OCI-LY3 (cell line): ENCODE results near the gene PIP5K1B.

Experiments used
- EZH2phosphoT487 ChIP-seq: fragments of 200-600 bp; shearing (Covaris generic); IDR thresholded peaks from 2 replicates; pipeline ENCODE4 v1.6.1; 2018; ENCODE audit warnings: antibody characterized with exemption, mixed run types, low read depth
- TF ChIP-seq, protein P1 (sequence below): fragments of 200-600, 300-600 bp; sonication (generic); IDR thresholded peaks from 2 replicates; pipeline ENCODE4 v1.5.1; 2014; ENCODE audit warnings: antibody characterized with exemption, low read length, low read depth

DNA sequence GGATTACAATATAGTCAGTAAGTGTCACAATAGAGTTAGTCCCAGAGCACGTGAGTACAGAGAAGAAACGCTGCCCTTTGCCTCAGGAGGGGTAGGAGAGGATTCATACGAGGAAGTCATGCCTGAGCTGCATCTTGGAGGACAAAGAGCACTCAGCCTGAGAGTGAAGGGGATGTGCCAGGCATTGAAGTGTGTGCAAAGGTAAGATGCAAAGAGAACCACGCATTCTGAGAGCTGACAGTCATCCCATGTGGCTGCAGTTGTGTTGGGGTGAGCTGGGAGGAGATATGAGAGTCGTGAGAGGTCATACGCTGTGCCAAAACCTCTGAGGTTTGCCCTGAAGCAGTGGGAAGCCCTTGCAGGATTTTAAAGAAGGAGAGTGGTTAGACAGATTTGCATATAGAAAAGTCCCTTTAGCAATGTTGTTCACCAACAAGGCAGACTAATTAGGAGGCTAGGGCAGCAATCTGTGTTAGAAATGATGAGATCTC, 97.5 kb downstream of the PIP5K1B start:
- TF ChIP-seq, protein P1, sequence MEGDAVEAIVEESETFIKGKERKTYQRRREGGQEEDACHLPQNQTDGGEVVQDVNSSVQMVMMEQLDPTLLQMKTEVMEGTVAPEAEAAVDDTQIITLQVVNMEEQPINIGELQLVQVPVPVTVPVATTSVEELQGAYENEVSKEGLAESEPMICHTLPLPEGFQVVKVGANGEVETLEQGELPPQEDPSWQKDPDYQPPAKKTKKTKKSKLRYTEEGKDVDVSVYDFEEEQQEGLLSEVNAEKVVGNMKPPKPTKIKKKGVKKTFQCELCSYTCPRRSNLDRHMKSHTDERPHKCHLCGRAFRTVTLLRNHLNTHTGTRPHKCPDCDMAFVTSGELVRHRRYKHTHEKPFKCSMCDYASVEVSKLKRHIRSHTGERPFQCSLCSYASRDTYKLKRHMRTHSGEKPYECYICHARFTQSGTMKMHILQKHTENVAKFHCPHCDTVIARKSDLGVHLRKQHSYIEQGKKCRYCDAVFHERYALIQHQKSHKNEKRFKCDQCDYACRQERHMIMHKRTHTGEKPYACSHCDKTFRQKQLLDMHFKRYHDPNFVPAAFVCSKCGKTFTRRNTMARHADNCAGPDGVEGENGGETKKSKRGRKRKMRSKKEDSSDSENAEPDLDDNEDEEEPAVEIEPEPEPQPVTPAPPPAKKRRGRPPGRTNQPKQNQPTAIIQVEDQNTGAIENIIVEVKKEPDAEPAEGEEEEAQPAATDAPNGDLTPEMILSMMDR, result no peak
- TF ChIP-seq EZH2phosphoT487, result no peak
